HepG2 (cell line): ENCODE results near the gene RPL4. TPM values are rescaled to one million over a fixed set of nuclear protein-coding genes. Genes with fewer than 3 reads are reported as not detected.

Experiments used
- ATF3 ChIP-seq: sonication (generic); formaldehyde crosslinking; IDR thresholded peaks from 2 replicates; pipeline ENCODE4 v1.4.0; 2020; ENCODE audit warnings: missing genetic modification reagents
- ATF6 ChIP-seq: sonication (generic); formaldehyde crosslinking; conservative IDR thresholded peaks from 2 replicates; pipeline ENCODE4 v1.4.0; 2020; ENCODE audit warnings: missing genetic modification reagents
- CBX2 ChIP-seq, 2 experiments: fragments of 200-600 bp in 1 of 2; sonication (generic); formaldehyde crosslinking in 1 of 2; IDR thresholded peaks; 2 replicates each; pipeline versions ENCODE4 v1.7.0 to v1.8.1; 2018 to 2022; ENCODE audit warnings: low read depth in 2 of 2, low read length in 1 of 2, mild to moderate bottlenecking in 1 of 2, missing genetic modification reagents in 1 of 2
- HNF4A ChIP-seq: sonication (generic); formaldehyde crosslinking; IDR thresholded peaks from 2 replicates; pipeline ENCODE4 v1.4.0; 2020; ENCODE audit warnings: missing genetic modification reagents
- HOXA9 ChIP-seq: sonication (generic); formaldehyde crosslinking; IDR thresholded peaks from 2 replicates; pipeline ENCODE4 v1.8.1; 2022; ENCODE audit warnings: missing genetic modification reagents, mild to moderate bottlenecking, moderate library complexity, borderline replicate concordance
- MBD4 ChIP-seq: IDR thresholded peaks from 2 replicates; pipeline ENCODE4 v1.6.1; 2012; ENCODE audit warnings: low read length, inconsistent platforms, borderline replicate concordance
- NFYC ChIP-seq: IDR thresholded peaks from 2 replicates; pipeline ENCODE4 v1.6.1; 2016; ENCODE audit warnings: missing genetic modification reagents, missing compliant biosample characterization
- PLRG1 ChIP-seq: fragments of 450-650 bp; conservative IDR thresholded peaks from 2 replicates; pipeline ENCODE4 v1.6.1; 2016
- SYNCRIP ChIP-seq: fragments of 200-400 bp; formaldehyde crosslinking; IDR thresholded peaks from 2 replicates; pipeline ENCODE4 v1.6.1; 2018; ENCODE audit warnings: mild to moderate bottlenecking, low read depth, low read length; ENCODE audit not compliant: insufficient read depth
- TFE3 ChIP-seq: IDR thresholded peaks from 2 replicates; pipeline ENCODE4 v1.6.1; 2016
- XRCC5 ChIP-seq: fragments of 200-400 bp; formaldehyde crosslinking; optimal IDR thresholded peaks from 2 replicates; pipeline ENCODE3; 2017; ENCODE audit warnings: mild to moderate bottlenecking, low read length
- ZBTB2 ChIP-seq: sonication (generic); formaldehyde crosslinking; IDR thresholded peaks from 2 replicates; pipeline ENCODE4 v1.8.0; 2022; ENCODE audit warnings: low read depth, missing genetic modification reagents
- ZHX1 ChIP-seq: sonication (generic); formaldehyde crosslinking; IDR thresholded peaks from 2 replicates; pipeline ENCODE4 v1.8.1; 2022; ENCODE audit warnings: low read depth, mild to moderate bottlenecking, missing genetic modification reagents
- ZNF343 ChIP-seq: sonication (generic); formaldehyde crosslinking; IDR thresholded peaks from 2 replicates; pipeline ENCODE4 v1.4.0; 2020; ENCODE audit warnings: mild to moderate bottlenecking, missing genetic modification reagents
- ZNF557 ChIP-seq: sonication (generic); formaldehyde crosslinking; IDR thresholded peaks from 2 replicates; pipeline ENCODE4 v1.4.0; 2020; ENCODE audit warnings: missing genetic modification reagents
- ZNF737 ChIP-seq: sonication (generic); formaldehyde crosslinking; IDR thresholded peaks from 2 replicates; pipeline ENCODE4 v1.5.0; 2020; ENCODE audit warnings: missing genetic modification reagents, mild to moderate bottlenecking, borderline replicate concordance
- ZNF773 ChIP-seq: sonication (generic); formaldehyde crosslinking; IDR thresholded peaks from 2 replicates; pipeline ENCODE4 v1.4.0; 2020; ENCODE audit warnings: missing genetic modification reagents, borderline replicate concordance
- ZNF790 ChIP-seq: sonication (generic); formaldehyde crosslinking; IDR thresholded peaks from 2 replicates; pipeline ENCODE4 v1.8.0; 2022; ENCODE audit warnings: missing genetic modification reagents, mild to moderate bottlenecking, borderline replicate concordance
- polyA plus RNA-seq, 8 experiments: library from polyadenylated mRNA; depleted of rRNA in 3 of 8; stranded (reverse) in 7 of 8; unstranded in 1 of 8; fragments of >200 nt; fragmentation: Illumina TruSeq in 4 of 8; extraction: Trizol in 4 of 8; gene quantifications; 2 replicates each; pipeline versions ENCODE4 v1.2.1 to v1.2.3, GENCODE V29; 2011 to 2016; ENCODE audit warnings: low read depth in 4 of 8, missing spikeins in 1 of 8, mixed read lengths in 1 of 8; ENCODE audit not compliant: insufficient read depth in 1 of 8
- total RNA-seq, 5 experiments: library from RNA; depleted of rRNA; stranded (reverse); fragments of >200 nt; fragmentation: Illumina TruSeq; extraction: Trizol; gene quantifications; 2 replicates each; pipeline ENCODE4 v1.2.3, GENCODE V29; 2016; ENCODE audit warnings: low read depth in 1 of 5
- TF ChIP-seq, protein P1 (sequence below): sonication (generic); formaldehyde crosslinking; IDR thresholded peaks from 2 replicates; pipeline ENCODE4 v1.4.0; 2020; ENCODE audit warnings: mild to moderate bottlenecking, missing genetic modification reagents

The RPL4 gene
- total and polyA plus RNA-seq, 2 of the 13 experiments (the other 11 are each of a cell fraction or from before 2014, with no cell fraction given): 3,630 to 3,960 TPM

- TF ChIP-seq CBX2 (IDR thresholded peaks at IDR 0.05; ENCODE audit: low read depth, low read length) (no peak), CBX2 (CRISPR knock-in tag; IDR thresholded peaks at IDR 0.05; ENCODE audit: low read depth) (no peak), HNF4A (CRISPR knock-in tag) (peak; percentile 5; the same call in 1 of the 2 replicates), ZNF790 (peak; percentile 63; the same call in 1 of the 2 replicates), NFYC (CRISPR knock-in tag) (no peak; the same call in 1 of the 2 replicates), ATF6 (no peak), ZNF557 (CRISPR knock-in tag) (no peak), HOXA9 (CRISPR knock-in tag) (peak; percentile 53; the same call in 1 of the 2 replicates), ATF3 (CRISPR knock-in tag) (no peak; the same call in 1 of the 2 replicates), ZBTB2 (no peak; the same call in 1 of the 2 replicates), ZNF773 (no peak), PLRG1 (no peak), SYNCRIP (no peak), ZNF737 (CRISPR knock-in tag) (peak; percentile 95; the same call in 1 of the 2 replicates), TFE3 (peak; percentile 12; the same call in 1 of the 2 replicates), MBD4 (no peak; the same call in 1 of the 2 replicates), ZNF343 (CRISPR knock-in tag) (no peak), ZHX1 (peak; percentile 23; the same call in 1 of the 2 replicates), XRCC5 (no peak)
- TF ChIP-seq, protein P1, sequence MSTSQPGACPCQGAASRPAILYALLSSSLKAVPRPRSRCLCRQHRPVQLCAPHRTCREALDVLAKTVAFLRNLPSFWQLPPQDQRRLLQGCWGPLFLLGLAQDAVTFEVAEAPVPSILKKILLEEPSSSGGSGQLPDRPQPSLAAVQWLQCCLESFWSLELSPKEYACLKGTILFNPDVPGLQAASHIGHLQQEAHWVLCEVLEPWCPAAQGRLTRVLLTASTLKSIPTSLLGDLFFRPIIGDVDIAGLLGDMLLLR (CRISPR knock-in tag): peak; percentile 42; the same call in 1 of the 2 replicates
Observed at GRCh38 chr15:66504563-66505429, at the start of gene RPL4, which contains the start of gene ZWILCH (continued).
